Mesodermal cell (in vitro differentiated cells): Measurements from ENCODE around the gene PDE4B.

Experiments
- H3K27ac ChIP-seq: 2 replicates; pipeline ENCODE4 v1.7.0; 2013; ENCODE audit warnings: mild to moderate bottlenecking, low read depth, low read length, moderate library complexity; ENCODE audit not compliant: severe bottlenecking
- H3K36me3 ChIP-seq: 2 replicates; pipeline ENCODE4 v1.7.1; 2013; ENCODE audit warnings: mild to moderate bottlenecking, low read length, moderate library complexity; ENCODE audit not compliant: control insufficient read depth, insufficient read depth
- H3K4me1 ChIP-seq: one replicate; pipeline ENCODE4 v1.7.1; 2013; ENCODE audit warnings: mild to moderate bottlenecking, low read length; ENCODE audit not compliant: insufficient read depth, control insufficient read depth, poor library complexity, severe bottlenecking
- H3K4me3 ChIP-seq: 2 replicates; pipeline ENCODE4 v1.7.0; 2013; ENCODE audit warnings: low read length, control low read depth, mild to moderate bottlenecking; ENCODE audit not compliant: insufficient read depth, poor library complexity, severe bottlenecking; ENCODE audit errors: extremely low read depth
- H3K9me3 ChIP-seq: 2 replicates; pipeline ENCODE4 v1.7.1; 2013; ENCODE audit warnings: mild to moderate bottlenecking, low read length, moderate library complexity; ENCODE audit not compliant: control insufficient read depth
- WGBS, 2 experiments: methylation state at CpG; one replicate each; pipeline ENCODE4 v1.1.5; 2013; ENCODE audit warnings: missing lambda C conversion rate in 2 of 2; ENCODE audit not compliant: insufficient coverage in 2 of 2; 5-methylcytosine and 5-hydroxymethylcytosine counted together

Gene PDE4B

GRCh38 chr1:66294707-66295370 is 502.1 kb downstream of the PDE4B start:
- Histone ChIP-seq H3K4me1 (no peaks in the 10 kb centered on the region), H3K9me3 (no peaks in the 10 kb centered on the region), H3K36me3 (no peaks in the 10 kb centered on the region), H3K27ac (no peak overlapping the region), H3K4me3 (no peak overlapping the region)
- 92 to 94% methylated on average over 2 of the region's 2 CpGs for WGBS, 2 experiments

GRCh38 chr1:66295803-66296202 is 503.1 kb downstream of the PDE4B start:
- H3K36me3 ChIP-seq: no peaks in the 10 kb centered on the region
- 86 to 95% methylated on average over 5 to 6 of the region's 6 CpGs for WGBS, 2 experiments
- H3K27ac ChIP-seq: no peak overlapping the region

GRCh38 chr1:66296370-66296769 is 503.7 kb downstream of the PDE4B start:
- Histone ChIP-seq H3K27ac (no peak overlapping the region), H3K36me3 (no peaks in the 10 kb centered on the region), H3K4me3 (no peak overlapping the region), H3K4me1 (no peaks in the 10 kb centered on the region), H3K9me3 (no peaks in the 10 kb centered on the region)
- WGBS, 2 experiments: no CpG with 5 or more reads among the region's 1 CpG

More at GRCh38 chr1:66295803-66296202, 503.1 kb downstream of the PDE4B start:
- Histone ChIP-seq H3K4me1 (no peaks in the 10 kb centered on the region), H3K4me3 (no peak overlapping the region), H3K9me3 (no peaks in the 10 kb centered on the region)

GRCh38 chr1:66296951-66297350 is 504.3 kb downstream of the PDE4B start:
- H3K4me1 ChIP-seq: no peaks in the 10 kb centered on the region
- H3K4me3 ChIP-seq: no peak overlapping the region
- no peak overlapping the region for H3K27ac ChIP-seq
- no peaks in the 10 kb centered on the region for H3K9me3 ChIP-seq
- H3K36me3 ChIP-seq: no peaks in the 10 kb centered on the region
- 86 to 95% methylated on average over 2 to 3 of the region's 6 CpGs for WGBS, 2 experiments

GRCh38 chr1:66298464-66298863 is 505.8 kb downstream of the PDE4B start:
- Histone ChIP-seq H3K4me1 (no peaks in the 10 kb centered on the region), H3K36me3 (no peaks in the 10 kb centered on the region), H3K4me3 (no peak overlapping the region), H3K27ac (no peak overlapping the region), H3K9me3 (no peaks in the 10 kb centered on the region)
- no CpG with 5 or more reads among the region's 1 CpG for WGBS, 2 experiments

GRCh38 chr1:66300280-66300971 is 507.7 kb downstream of the PDE4B start:
- WGBS, 2 experiments: 86 to 100% methylated on average over 3 to 5 of the region's 7 CpGs
- Histone ChIP-seq H3K4me3 (no peak overlapping the region), H3K9me3 (no peaks in the 10 kb centered on the region), H3K4me1 (no peaks in the 10 kb centered on the region), H3K36me3 (no peaks in the 10 kb centered on the region), H3K27ac (no peak overlapping the region)

GRCh38 chr1:66300972-66301451 is 508.3 kb downstream of the PDE4B start:
- Histone ChIP-seq H3K36me3 (no peaks in the 10 kb centered on the region), H3K9me3 (no peaks in the 10 kb centered on the region), H3K27ac (no peak overlapping the region), H3K4me1 (no peaks in the 10 kb centered on the region), H3K4me3 (no peak overlapping the region)
- 83% methylated on average over 1 of the region's 4 CpGs; no CpG with 5 or more reads in 1 of the 2 experiments for WGBS, 2 experiments

GRCh38 chr1:66302184-66302742 is 509.6 kb downstream of the PDE4B start:
- no peaks in the 10 kb centered on the region for H3K9me3 ChIP-seq
- WGBS, 2 experiments: 92 to 100% methylated on average over 2 to 3 of the region's 3 CpGs
- H3K4me1 ChIP-seq: no peaks in the 10 kb centered on the region
- H3K4me3 ChIP-seq: no peak overlapping the region
- H3K27ac ChIP-seq: no peak overlapping the region
- H3K36me3 ChIP-seq: no peaks in the 10 kb centered on the region

- H3K4me1 ChIP-seq: peaks cover 5% of the 10 kb centered on the region
- no peak overlapping the region for H3K4me3 ChIP-seq
- H3K36me3 ChIP-seq: no peaks in the 10 kb centered on the region
- 100% methylated on average over 1 of the region's 1 CpG; no CpG with 5 or more reads in 1 of the 2 experiments for WGBS, 2 experiments
- H3K9me3 ChIP-seq: no peaks in the 10 kb centered on the region
- H3K27ac ChIP-seq: no peak overlapping the region
Observed at GRCh38 chr1:66302815-66303214, 510.1 kb downstream of the PDE4B start.

GRCh38 chr1:66303646-66304045 is 511.0 kb downstream of the PDE4B start:
- H3K4me1 ChIP-seq: peaks cover 7% of the 10 kb centered on the region
- H3K36me3 ChIP-seq: no peaks in the 10 kb centered on the region
- H3K9me3 ChIP-seq: no peaks in the 10 kb centered on the region
- H3K27ac ChIP-seq: no peak overlapping the region
- no peak overlapping the region for H3K4me3 ChIP-seq
- 100% methylated on average over 1 of the region's 2 CpGs for WGBS, 2 experiments

GRCh38 chr1:66304128-66304527 is 511.4 kb downstream of the PDE4B start:
- Histone ChIP-seq H3K36me3 (no peaks in the 10 kb centered on the region), H3K4me1 (peaks cover 7% of the 10 kb centered on the region), H3K9me3 (no peaks in the 10 kb centered on the region), H3K4me3 (no peak overlapping the region), H3K27ac (no peak overlapping the region)
- 87 to 93% methylated on average over 2 of the region's 2 CpGs for WGBS, 2 experiments
